ENCODE data around the gene AKAP13.
"Not testable (repeated sequence)": the region's sequence is repeated elsewhere in the genome, so short reads cannot be mapped to it uniquely, and the experiment has no call there.

Gene AKAP13

GRCh38 chr15:85348048-85348766 is 32.2 kb upstream of the AKAP13 start:
- not testable (repeated sequence) for DNase-seq

- not testable (repeated sequence) for DNase-seq
These were observed 31.3 kb upstream of the AKAP13 start for GRCh38 chr15:85349062-85349461.

DNA sequence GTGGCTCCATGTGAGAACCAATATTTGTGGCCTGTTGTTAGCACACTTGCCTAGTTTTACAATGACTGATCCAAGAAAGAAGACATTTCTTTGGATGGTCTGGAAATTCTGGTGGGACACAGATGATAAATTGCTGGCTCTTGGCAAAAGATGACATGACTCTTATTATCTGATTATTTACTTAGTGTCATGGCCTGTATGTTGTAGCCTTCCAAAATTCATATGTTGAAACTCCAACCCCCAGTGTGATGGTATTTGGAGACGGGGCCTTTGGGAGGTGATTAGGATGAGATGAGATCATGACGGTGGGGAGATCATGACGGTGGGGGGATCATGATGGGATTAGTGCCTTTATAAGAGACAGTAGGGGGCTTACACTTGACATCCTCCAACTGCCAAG is 30.0 kb upstream of the AKAP13 start:
- no peak for DNase-seq

DNA sequence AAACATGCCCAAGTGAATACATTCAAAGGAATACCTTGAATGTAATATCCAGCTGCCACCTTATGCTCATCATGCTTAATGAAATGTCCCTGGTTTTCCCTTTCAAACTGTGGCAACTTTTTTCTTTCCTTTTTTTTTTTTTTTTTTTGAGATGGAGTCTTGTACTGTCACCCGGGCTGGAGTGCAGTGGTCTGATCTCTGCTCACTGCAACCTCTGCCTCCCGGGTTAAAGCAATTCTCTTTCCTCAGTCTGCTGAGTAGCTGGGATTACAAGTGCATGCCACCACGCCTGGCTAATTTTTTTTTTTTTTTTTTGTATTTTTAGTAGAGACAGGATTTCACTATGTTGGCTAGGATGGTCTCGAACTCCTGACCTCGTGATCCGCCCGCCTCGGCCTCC is 28.9 kb upstream of the AKAP13 start:
- not testable (repeated sequence) for DNase-seq

DNA sequence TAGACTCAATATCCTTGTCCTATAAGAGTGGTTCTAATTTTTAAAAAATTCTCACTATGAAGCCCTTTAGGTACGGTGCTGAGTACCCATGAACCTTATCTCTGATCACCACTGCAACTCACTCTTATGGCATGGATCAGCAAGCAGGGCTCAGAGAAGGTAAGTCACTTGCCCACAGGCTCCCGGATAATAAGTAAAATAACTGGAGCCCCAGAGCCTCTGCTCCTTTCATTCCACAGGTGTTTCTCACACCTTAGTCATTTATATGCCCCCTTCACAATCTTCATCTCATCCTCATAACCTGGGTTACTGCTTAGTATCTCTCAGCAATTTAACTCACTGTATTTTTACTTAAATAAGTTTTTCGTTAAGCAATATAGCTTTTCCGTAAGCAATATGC is 28.4 kb upstream of the AKAP13 start:
- no peak for DNase-seq

- no peak for DNase-seq
These were observed 26.9 kb upstream of the AKAP13 start for GRCh38 chr15:85353516-85353915.

GRCh38 chr15:85354461-85354860 is 25.9 kb upstream of the AKAP13 start:
- DNase-seq = peak; percentile 38

DNA sequence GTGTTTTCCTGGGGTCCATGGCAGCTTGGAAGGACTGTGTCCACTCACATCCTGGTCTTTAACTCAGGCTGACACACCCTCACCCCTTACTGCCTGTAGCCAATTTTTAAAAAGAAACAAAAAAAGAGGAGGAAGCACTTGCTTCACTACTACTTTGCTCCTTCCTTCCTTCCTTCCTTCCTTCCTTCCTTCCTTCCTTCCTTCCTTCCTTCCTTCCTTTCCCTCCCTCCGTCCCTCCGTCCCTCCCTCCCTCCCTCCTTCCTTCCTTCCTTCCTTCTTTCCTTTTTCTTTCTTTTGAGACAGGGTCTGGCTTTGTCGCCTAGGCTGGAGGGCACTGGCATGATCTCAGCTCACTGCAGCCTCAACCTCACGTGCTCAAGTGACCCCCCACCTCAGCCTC is 25.5 kb upstream of the AKAP13 start:
- DNase-seq = no peak

DNA sequence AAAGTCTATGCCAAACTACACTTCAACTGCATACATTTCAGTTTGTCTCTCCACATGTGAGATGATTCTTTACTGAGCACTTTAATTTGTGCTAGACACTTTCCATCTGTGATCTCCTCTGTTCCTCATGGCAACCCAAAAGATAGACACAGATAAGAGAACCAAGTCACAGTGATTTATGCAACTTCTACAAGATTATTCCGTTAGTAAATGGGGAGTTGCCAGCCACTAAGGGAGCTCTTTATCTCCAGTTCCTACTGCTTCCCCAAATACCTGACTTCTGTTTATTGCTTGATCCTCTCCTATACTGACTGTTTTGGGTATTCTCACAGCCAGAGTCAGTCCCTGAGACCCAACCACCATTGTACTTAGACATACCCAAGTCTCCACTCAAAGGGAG is 24.1 kb upstream of the AKAP13 start:
- no peak for DNase-seq

DNA sequence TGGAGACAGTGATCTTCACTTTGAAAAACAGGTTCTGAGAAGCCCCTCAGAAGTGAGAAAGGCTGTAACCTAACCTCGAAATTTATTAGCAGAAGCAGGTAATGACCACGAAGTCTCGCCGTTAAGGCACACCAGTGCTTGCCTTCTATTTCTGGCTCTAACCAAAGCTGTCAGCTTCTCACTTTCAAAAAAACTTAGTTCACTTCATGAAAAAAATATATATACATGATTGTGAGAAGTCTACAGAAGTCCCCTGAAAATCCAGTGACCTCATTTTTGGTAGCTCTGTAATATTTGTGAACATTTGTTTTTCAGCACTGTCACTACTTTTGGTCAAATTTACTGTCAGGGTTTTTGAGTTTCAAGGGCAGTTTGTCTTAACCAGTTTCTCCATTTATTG is 19.1 kb upstream of the AKAP13 start:
- no peak for DNase-seq

DNA sequence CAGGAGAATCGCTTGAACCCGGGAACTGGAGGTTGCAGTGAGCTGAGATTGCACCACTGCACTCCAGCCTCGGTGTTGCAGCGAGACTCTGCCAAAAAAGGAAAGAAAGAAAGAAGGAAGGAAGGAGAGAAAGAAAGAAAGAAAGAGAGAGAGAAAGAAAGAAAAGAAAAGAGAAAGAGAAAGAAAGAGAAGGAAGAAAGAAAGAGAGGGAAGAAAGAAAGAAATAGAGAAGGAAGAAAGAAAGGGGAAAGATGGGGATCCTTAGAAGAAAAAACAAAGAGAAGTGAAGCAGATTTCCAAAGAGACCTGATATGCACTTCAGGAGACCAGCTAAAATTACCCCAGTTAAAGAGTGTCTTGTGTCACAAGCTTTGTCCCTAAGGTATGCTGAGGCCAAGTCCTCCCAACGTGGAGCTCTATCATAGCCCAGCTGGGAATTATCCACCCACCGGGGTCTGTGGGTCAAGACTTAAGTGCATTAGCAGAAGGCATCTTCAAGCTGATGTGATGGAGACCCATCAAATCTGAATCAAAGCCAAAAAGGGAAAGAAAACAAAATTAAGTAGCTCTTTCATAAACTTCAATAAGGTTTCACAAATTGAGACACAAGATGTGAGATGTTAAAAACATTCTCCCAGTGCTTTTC is 17.8 kb upstream of the AKAP13 start:
- DNase-seq = peak; percentile 28

DNA sequence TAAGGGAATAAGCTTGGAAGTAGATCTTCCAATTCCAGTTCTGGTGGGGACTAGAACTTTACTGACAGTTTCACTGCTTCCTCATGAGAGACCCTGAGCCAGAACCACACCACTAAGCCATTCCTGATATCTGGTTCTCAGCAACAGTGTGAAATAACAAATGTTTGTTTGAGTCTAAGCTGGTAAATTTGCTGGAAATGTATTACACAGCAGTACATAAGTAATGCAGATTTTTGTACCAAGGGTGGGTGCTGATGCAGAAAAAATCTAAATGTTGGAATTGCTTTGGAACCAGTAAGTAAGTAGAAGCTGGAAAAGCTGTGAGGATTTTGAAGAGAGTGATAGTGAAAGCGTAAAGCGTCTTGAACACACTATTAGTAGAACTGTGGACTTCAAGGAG is 14.4 kb upstream of the AKAP13 start:
- DNase-seq = no peak

- no peak for DNase-seq
These were observed 12.7 kb upstream of the AKAP13 start for GRCh38 chr15:85367741-85368140.

DNA sequence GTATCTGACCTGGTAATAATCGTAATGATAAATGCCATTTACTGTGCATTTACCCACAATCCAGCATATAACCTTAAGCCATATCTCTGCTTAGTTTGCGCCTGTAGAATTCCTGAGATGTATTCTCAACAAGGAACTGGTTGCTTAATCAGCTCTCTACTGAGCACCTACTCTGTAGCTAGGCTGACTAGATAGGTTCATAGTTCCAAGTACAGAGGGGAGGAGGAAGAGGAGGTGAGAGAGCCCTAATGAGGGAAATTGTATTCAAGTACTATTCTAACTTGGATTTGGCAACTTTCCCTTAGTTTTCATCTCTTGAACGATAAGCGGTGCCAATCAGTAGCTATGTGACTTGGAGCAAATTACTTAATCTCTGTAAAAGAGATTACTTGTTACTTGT is 5.6 kb upstream of the AKAP13 start:
- no peak for DNase-seq

DNA sequence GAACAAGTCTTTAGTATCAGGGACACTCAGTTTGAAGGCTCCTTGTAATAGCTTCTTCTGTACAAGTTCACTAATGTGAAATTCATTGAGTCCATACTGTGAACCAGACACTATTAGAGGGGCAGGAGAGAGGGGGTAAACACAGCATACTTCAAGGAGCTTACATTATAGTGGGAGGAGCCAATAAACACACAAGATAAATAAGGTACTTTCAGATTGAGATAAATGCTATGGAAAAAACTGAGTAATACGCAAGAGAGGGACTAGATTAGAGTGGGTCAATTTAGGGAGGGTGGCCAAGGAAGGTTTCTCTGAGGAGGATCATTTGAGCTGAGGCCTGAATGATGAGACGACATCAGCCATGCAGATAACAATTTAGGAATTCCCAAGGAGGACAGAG is 3.1 kb upstream of the AKAP13 start:
- no peak for DNase-seq

DNA sequence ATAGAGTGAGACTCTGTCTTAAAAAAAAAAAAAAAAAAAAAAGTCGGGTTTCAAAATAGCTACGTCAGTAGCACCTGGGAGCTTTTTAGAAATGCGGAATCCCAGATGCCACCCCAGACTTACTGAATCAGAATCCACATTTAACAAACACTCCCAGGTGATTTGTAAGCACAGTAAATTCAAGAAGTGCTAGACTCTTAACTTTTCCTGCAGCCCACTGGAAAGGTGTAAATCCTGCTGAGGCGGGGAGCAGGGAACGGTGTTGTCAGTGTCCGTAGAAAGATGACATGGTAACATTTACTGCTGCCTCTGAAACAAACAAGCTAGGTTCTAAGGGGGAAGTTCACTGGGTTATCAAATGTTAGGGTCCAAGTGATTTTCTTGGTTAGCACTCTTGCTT is 2.4 kb upstream of the AKAP13 start:
- DNase-seq = no peak

DNA sequence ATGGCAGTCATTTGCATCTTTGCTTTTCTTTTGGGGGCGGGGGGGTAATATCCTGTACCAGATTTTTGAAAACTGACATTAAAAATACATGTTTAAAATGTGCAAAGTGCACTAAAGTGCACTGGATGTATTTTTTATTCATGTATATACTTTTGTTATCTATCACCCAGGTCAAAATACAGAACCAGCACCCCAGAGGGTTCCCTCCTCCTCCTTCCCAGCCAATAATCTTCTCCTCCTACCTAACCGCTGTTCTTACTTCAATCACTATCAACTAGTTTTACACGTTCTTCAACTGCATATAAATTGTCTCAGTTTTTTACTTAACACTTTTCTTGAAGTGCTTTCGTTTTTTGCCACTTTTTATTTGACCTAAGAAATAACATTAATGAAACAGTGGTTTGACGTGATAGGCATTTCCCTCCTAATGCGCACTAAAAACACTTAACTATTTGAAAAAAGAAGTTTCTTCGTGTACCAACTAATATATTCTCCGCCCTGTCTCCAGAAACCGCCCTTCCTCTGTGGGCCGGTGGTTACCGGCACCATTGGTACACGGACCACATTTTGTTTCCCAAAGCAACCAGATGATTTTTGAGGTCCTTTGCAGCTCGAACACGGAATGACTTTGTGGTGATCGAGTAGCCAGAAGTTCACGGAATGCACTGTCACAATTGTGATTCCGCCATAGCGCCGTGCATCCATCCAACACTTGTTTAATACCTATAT is 836 bp upstream of the AKAP13 start:
- DNase-seq = peak; percentile 34

DNA sequence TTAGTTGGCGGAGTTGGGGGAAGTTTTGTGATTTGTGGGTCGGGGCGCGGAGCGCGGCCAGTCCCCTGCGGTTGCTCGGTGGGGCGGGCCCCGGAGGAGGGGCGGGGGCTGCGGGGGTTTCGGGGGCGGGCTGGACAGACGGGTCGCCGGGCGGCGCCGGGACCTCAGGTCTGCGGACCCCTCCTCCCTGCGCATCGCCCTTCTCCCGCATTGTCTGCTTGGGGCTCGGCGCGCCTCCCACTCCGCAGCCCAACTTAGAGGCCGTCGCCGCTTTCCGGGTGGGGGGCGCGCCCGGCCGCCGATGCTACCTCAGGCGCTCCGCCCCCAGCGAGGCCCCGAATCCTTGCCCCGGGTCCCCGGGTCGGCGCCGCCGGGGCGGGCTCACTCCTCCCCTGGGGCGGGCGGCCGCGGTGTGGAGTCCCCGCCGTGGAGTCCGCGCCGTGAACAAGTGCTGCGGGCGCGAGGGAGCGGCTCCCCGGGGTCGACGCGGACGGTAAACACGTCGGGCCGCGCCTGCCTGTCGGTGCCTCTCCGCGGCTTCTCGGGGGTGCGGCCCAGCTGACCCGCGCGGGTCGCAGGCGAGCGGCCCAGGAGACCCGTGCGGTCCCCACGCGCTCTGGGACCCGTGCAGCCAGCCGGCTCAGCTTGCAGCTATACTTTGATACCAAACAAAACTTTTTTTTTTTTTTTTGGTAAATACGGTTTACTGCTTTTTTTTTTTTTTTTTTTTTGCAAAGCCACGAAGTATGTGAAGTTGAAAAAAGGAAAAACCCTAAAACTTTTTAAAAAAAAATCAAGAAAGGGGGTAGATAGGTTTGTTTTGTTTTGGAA is 624 bp downstream of the AKAP13 start:
- no peak for DNase-seq

DNA sequence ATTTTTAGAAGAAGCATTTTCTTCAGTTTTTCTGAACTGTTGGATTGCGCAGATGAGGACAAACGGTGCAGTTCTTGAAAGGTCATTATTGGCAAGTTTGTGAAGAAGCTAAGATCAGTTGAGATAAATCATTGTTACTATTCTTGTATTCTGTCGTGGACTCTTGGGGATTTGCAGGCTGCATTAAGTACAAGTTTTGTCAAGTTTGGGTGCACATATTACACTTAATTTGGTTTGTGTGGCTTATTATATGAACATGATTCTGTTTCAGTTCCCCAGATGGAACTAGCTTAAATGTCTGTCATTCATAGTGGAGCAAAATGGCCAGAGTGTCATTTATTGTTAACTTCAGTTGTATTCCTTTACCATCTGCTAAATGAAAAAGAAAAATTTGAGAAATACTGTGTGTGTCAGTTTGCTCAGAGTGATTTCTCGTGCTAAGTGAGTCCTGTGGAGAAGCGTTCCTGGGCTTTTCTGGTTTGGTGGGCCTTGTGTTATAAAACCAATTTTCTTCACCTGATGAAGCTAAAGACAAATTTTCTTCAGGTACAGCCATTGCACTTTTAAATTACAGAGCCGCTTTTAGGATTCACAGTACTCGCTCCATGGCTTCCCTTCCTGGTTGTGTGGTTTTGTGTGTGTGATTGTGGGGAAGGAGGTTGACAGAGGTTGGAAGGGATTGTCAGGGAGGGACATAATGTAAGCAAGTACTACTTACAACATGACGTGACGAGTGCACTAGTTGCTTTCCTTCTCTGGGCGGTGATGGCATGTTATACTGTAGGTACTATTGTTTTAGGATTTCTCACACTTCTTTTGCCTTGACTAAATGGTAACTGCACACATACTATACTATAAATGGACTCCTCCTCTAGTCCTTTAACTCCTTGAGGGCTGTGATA is 1.7 kb downstream of the AKAP13 start:
- DNase-seq = no peak

DNA sequence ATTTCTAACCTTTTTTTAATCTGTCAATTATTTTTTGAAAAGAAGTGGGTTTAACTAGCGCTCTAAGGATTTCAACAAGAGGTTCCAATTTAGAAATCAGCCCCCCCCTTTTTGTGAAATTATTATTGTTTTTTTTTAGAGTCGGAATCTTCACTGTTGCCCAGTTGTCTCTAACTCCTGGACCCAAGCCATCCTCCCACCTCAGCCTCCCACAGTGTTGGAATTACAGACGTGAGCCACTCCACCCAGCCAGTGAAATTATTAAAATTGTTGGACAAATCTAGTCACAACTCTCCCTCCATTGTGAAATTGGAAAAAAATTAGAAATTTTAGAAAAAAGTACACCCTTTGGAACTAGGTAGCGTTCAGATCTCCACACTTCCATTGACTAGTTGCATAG is 2.5 kb downstream of the AKAP13 start:
- no peak for DNase-seq

GRCh38 chr15:85383470-85384148 is 3.2 kb downstream of the AKAP13 start:
- no peak for DNase-seq

GRCh38 chr15:85386261-85386660 is 5.9 kb downstream of the AKAP13 start:
- no peak for DNase-seq
